Measurements from ENCODE around the gene NAALADL2. TPM values are rescaled to one million over a fixed set of nuclear protein-coding genes. Genes with fewer than 3 reads are reported as not detected.

The NAALADL2 gene
- total and polyA plus RNA-seq, 4 donors = 0.28 to 4.6 (median 3.1) TPM

DNA sequence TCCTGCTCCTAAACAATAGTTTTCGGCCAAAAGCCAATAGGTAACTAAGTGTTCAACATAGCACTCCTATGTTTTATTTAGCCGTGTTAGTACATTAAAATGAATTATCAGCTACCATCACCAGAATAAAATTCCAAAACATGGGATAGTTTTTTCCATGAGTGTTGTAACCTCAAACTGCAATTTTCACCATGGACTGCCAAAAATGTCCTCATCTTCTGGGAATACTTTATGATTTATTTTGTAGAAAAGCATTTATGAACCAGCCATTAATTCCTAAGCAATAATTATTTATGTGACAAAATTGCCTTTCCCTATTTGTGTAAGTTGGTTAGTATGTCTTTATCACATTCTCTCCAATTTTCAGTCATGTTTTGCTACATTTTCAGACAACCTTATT, 438.1 kb downstream of the NAALADL2 start (continued):
- TF ChIP-seq, protein P1, sequence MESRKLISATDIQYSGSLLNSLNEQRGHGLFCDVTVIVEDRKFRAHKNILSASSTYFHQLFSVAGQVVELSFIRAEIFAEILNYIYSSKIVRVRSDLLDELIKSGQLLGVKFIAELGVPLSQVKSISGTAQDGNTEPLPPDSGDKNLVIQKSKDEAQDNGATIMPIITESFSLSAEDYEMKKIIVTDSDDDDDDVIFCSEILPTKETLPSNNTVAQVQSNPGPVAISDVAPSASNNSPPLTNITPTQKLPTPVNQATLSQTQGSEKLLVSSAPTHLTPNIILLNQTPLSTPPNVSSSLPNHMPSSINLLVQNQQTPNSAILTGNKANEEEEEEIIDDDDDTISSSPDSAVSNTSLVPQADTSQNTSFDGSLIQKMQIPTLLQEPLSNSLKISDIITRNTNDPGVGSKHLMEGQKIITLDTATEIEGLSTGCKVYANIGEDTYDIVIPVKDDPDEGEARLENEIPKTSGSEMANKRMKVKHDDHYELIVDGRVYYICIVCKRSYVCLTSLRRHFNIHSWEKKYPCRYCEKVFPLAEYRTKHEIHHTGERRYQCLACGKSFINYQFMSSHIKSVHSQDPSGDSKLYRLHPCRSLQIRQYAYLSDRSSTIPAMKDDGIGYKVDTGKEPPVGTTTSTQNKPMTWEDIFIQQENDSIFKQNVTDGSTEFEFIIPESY (IDR thresholded peaks at IDR 0.05) = no peak
- TF ChIP-seq HNF4A (conservative IDR thresholded peaks at IDR 0.05) (no peak), HNF4G (IDR thresholded peaks at IDR 0.05) (no peak), EGR1 (IDR thresholded peaks at IDR 0.05; ENCODE audit: low read depth in 2 of 2) (no peak), JUND (IDR thresholded peaks at IDR 0.05) (no peak), SP1 (IDR thresholded peaks at IDR 0.05) (no peak), TAF1 (conservative IDR thresholded peaks at IDR 0.05) (no peak), NR2F2 (IDR thresholded peaks at IDR 0.05) (no peak)

DNA sequence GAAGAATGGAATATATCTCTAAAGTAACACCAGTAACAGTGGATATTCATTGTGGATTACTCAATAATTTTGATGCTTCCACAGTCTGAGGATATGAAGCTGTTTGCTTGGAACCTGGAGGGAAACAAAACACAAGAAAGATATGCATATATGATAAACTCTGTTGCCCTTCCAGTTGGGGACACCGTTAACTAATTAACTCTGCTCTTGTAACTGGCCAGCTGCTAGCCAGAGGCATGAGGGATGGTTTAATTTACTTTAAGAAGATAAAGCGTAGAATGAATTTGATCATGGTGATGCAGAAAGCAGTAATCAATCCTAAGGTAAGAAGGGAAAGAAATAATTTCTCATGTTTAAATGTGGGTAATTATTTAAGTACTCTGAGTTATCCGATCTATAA, 442.6 kb downstream of the NAALADL2 start:
- WGBS = 91% methylated on average over 3 of the region's 3 CpGs
- H3K36me3 ChIP-seq (ENCODE audit: control insufficient read depth in 4 of 4, insufficient read depth in 3 of 4, low read depth in 1 of 4, low read length in 3 of 4) = no peaks in the 10 kb centered on the region
- no peak overlapping the region for H3K4me3 ChIP-seq (ENCODE audit: low read depth in 1 of 3, low read length in 3 of 3)
- DNase-seq (ENCODE audit: low spot score) = no peak
- no peak overlapping the region for H3K27ac ChIP-seq (ENCODE audit: low read depth in 1 of 2, low read length in 2 of 2)
- H3K9ac ChIP-seq (ENCODE audit: low read depth in 1 of 2, low read length in 2 of 2) = no peak overlapping the region
- no peaks in the 10 kb centered on the region for H3K4me1 ChIP-seq (ENCODE audit: control insufficient read depth in 4 of 4, insufficient read depth in 4 of 4, low read length in 3 of 4)
- TF ChIP-seq, protein P2, sequence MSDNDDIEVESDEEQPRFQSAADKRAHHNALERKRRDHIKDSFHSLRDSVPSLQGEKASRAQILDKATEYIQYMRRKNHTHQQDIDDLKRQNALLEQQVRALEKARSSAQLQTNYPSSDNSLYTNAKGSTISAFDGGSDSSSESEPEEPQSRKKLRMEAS (IDR thresholded peaks at IDR 0.05) = no peak
- TF ChIP-seq JUND (IDR thresholded peaks at IDR 0.05) = no peak
- no peak for TF ChIP-seq NR2F2 (IDR thresholded peaks at IDR 0.05)
- TF ChIP-seq GABPA (IDR thresholded peaks at IDR 0.05 in 1 of 2, conservative IDR thresholded peaks at IDR 0.05 in 1 of 2) = no peak
- TF ChIP-seq, protein P1 (IDR thresholded peaks at IDR 0.05) = no peak
- TF ChIP-seq TAF1 (conservative IDR thresholded peaks at IDR 0.05) = no peak
- TF ChIP-seq SP1 (IDR thresholded peaks at IDR 0.05) = no peak
- no peak for TF ChIP-seq YY1 (IDR thresholded peaks at IDR 0.05)
- TF ChIP-seq HNF4A (conservative IDR thresholded peaks at IDR 0.05) = no peak
- no peak for TF ChIP-seq HNF4G (IDR thresholded peaks at IDR 0.05)
- TF ChIP-seq EGR1 (IDR thresholded peaks at IDR 0.05; ENCODE audit: low read depth in 2 of 2) = no peak
- no peak for TF ChIP-seq FOXA2 (IDR thresholded peaks at IDR 0.05)
- TF ChIP-seq, protein P3, sequence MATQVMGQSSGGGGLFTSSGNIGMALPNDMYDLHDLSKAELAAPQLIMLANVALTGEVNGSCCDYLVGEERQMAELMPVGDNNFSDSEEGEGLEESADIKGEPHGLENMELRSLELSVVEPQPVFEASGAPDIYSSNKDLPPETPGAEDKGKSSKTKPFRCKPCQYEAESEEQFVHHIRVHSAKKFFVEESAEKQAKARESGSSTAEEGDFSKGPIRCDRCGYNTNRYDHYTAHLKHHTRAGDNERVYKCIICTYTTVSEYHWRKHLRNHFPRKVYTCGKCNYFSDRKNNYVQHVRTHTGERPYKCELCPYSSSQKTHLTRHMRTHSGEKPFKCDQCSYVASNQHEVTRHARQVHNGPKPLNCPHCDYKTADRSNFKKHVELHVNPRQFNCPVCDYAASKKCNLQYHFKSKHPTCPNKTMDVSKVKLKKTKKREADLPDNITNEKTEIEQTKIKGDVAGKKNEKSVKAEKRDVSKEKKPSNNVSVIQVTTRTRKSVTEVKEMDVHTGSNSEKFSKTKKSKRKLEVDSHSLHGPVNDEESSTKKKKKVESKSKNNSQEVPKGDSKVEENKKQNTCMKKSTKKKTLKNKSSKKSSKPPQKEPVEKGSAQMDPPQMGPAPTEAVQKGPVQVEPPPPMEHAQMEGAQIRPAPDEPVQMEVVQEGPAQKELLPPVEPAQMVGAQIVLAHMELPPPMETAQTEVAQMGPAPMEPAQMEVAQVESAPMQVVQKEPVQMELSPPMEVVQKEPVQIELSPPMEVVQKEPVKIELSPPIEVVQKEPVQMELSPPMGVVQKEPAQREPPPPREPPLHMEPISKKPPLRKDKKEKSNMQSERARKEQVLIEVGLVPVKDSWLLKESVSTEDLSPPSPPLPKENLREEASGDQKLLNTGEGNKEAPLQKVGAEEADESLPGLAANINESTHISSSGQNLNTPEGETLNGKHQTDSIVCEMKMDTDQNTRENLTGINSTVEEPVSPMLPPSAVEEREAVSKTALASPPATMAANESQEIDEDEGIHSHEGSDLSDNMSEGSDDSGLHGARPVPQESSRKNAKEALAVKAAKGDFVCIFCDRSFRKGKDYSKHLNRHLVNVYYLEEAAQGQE (IDR thresholded peaks at IDR 0.05) = no peak
- TF ChIP-seq RXRA (IDR thresholded peaks at IDR 0.05) = no peak
- TF ChIP-seq, protein P4, sequence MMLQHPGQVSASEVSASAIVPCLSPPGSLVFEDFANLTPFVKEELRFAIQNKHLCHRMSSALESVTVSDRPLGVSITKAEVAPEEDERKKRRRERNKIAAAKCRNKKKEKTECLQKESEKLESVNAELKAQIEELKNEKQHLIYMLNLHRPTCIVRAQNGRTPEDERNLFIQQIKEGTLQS (IDR thresholded peaks at IDR 0.05) = no peak
- TF ChIP-seq, protein P5, sequence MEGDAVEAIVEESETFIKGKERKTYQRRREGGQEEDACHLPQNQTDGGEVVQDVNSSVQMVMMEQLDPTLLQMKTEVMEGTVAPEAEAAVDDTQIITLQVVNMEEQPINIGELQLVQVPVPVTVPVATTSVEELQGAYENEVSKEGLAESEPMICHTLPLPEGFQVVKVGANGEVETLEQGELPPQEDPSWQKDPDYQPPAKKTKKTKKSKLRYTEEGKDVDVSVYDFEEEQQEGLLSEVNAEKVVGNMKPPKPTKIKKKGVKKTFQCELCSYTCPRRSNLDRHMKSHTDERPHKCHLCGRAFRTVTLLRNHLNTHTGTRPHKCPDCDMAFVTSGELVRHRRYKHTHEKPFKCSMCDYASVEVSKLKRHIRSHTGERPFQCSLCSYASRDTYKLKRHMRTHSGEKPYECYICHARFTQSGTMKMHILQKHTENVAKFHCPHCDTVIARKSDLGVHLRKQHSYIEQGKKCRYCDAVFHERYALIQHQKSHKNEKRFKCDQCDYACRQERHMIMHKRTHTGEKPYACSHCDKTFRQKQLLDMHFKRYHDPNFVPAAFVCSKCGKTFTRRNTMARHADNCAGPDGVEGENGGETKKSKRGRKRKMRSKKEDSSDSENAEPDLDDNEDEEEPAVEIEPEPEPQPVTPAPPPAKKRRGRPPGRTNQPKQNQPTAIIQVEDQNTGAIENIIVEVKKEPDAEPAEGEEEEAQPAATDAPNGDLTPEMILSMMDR (IDR thresholded peaks at IDR 0.05; ENCODE audit: low read depth, low read length, missing input control) = no peak
- no peak for TF ChIP-seq FOXA1 (IDR thresholded peaks at IDR 0.05)
- TF ChIP-seq RAD21 (IDR thresholded peaks at IDR 0.05) = no peak
- no peaks in the 10 kb centered on the region for H3K27me3 ChIP-seq (ENCODE audit: control insufficient read depth in 4 of 4, insufficient read depth in 4 of 4, low read length in 3 of 4)
- H3K9me3 ChIP-seq (ENCODE audit: control insufficient read depth in 4 of 4, low read length in 3 of 4) = no peaks in the 10 kb centered on the region

All from liver (tissue), 9 donors.